A549 (cell line): Measurements from ENCODE around the gene FIGN.

Source experiments
- BCL3 ChIP-seq: fragments of >200 bp; sonication (Bioruptor Twin); formaldehyde crosslinking; IDR thresholded peaks from 3 replicates; pipeline ENCODE4 v1.6.1; 2016
- CTCF ChIP-seq: fragments of >200 bp; sonication (Bioruptor Twin); formaldehyde crosslinking; IDR thresholded peaks from 3 replicates; pipeline ENCODE4 v1.5.1; 2016
- EP300 ChIP-seq, 2 experiments: fragments of >200 bp; sonication (Bioruptor Twin); formaldehyde crosslinking; IDR thresholded peaks; 2 replicates in 1 of 2; 3 replicates in 1 of 2; pipeline ENCODE4 v1.6.1; 2016 to 2017
- KDM5A ChIP-seq: fragments of 200-600 bp; sonication (generic); IDR thresholded peaks from 2 replicates; pipeline ENCODE4 v1.6.1; 2016; ENCODE audit warnings: antibody characterized with exemption, mild to moderate bottlenecking
- MAZ ChIP-seq: fragments of 150-350 bp; IDR thresholded peaks from 2 replicates; pipeline ENCODE4 v1.6.1; 2014; ENCODE audit warnings: antibody characterized with exemption, low read depth, low read length, borderline replicate concordance
- POLR2A ChIP-seq: IDR thresholded peaks from 2 replicates; pipeline ENCODE4 v1.6.1; 2012; ENCODE audit warnings: mild to moderate bottlenecking, low read length

GRCh38 chr2:163659224-163659623, 76.6 kb downstream of the FIGN start:
- TF ChIP-seq CTCF (no peak), POLR2A (no peak), KDM5A (no peak), BCL3 (no peak), EP300 (IDR thresholded peaks at IDR 0.05) (no peak), MAZ (no peak)
